Osteoblast (primary cell): ENCODE measurements around the gene DAAM2. TPM values are rescaled to one million over a fixed set of nuclear protein-coding genes. Genes with fewer than 3 reads are reported as not detected.

ENCODE experiments used
- DNase-seq: peaks from one replicate; pipeline ENCODE4 v3.0.0; 2011; ENCODE audit warnings: low spot score, mixed read lengths; ENCODE audit not compliant: insufficient read length; ENCODE audit errors: missing footprints
- H2AFZ ChIP-seq: 2 replicates; pipeline ENCODE4 v1.6.0; 2011; ENCODE audit warnings: mild to moderate bottlenecking, low read length
- H3K27ac ChIP-seq: 2 replicates; pipeline ENCODE4 v1.5.1; 2011; ENCODE audit warnings: mild to moderate bottlenecking, low read depth, low read length, moderate library complexity
- H3K27me3 ChIP-seq: 2 replicates; pipeline ENCODE4 v1.6.0; 2012; ENCODE audit warnings: mild to moderate bottlenecking, control low read depth, inconsistent platforms, low read length, moderate library complexity; ENCODE audit not compliant: insufficient read depth
- H3K36me3 ChIP-seq: 2 replicates; pipeline ENCODE4 v1.5.1; 2011; ENCODE audit warnings: mild to moderate bottlenecking, low read length, control low read depth, moderate library complexity; ENCODE audit not compliant: insufficient read depth
- H3K4me1 ChIP-seq: 2 replicates; pipeline ENCODE4 v1.5.1; 2011; ENCODE audit warnings: mild to moderate bottlenecking, low read length, control low read depth, moderate library complexity; ENCODE audit not compliant: insufficient read depth
- H3K4me2 ChIP-seq: 2 replicates; pipeline ENCODE4 v1.6.0; 2011; ENCODE audit warnings: mild to moderate bottlenecking, low read length; ENCODE audit not compliant: insufficient read depth
- H3K4me3 ChIP-seq: fragments of 200-600 bp; sonication (generic); 3 replicates; pipeline ENCODE4 v1.5.1; 2012; ENCODE audit warnings: mild to moderate bottlenecking, low read length, inconsistent platforms; ENCODE audit not compliant: insufficient read depth
- H3K79me2 ChIP-seq: 2 replicates; pipeline ENCODE4 v1.6.0; 2012; ENCODE audit warnings: mild to moderate bottlenecking, low read length, control low read depth, inconsistent platforms; ENCODE audit not compliant: insufficient read depth
- H3K9me3 ChIP-seq: 2 replicates; pipeline ENCODE4 v1.5.1; 2011; ENCODE audit warnings: low read depth, low read length, control low read depth
- H4K20me1 ChIP-seq: 2 replicates; pipeline ENCODE4 v1.6.0; 2012; ENCODE audit warnings: mild to moderate bottlenecking, low read length, control low read depth; ENCODE audit not compliant: insufficient read depth
- CTCF ChIP-seq: IDR thresholded peaks from 2 replicates; pipeline ENCODE4 v1.5.1; 2011; ENCODE audit warnings: mild to moderate bottlenecking, low read depth, low read length, moderate library complexity; ENCODE audit errors: extremely low read depth
- total RNA-seq: library from RNA; depleted of rRNA; stranded (reverse); fragments of >200 nt; gene quantifications from 2 replicates; pipeline ENCODE4 v1.2.3, GENCODE V29; 2012

Gene DAAM2
- total RNA-seq, 1 donor = 29.0 TPM

DNA sequence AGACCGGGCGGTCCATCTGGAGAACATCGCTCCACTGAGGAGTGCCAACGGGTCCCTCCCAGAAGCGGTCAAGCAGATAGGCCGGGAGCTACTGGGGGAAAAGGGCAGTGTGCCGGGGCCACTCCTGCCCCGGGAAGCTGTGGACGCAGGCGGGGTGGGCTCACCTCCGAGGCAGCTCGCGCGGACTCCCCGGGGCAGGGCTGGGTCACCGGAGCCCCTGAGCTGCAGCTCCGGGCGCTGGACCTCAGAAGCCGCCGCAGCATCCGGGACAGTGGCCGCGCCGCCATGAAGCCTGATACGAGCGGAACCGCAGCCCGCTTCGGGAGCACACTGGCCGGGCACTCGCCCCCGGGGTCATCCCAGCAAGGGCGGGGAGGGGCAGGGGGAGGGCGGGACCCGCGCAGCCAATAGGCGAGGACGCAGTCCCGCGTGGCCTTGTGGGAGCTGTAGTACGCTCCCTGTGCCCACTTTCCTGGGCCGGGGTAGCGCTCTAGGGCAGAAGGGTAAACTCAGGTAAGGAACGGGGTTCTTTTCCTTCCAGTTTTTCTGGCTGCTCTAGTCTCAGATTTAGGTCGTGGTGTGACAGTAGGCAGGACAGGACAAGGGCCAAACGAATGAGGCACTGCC is 142.1 kb downstream of the DAAM2 start, which contains the start of gene MOCS1:
TSS of gene MOCS1 (minus strand) at position 332 of the 627 bp plus-strand sequence. CDS start at position 287, 45 bp downstream.
- no peak for TF ChIP-seq CTCF
- no peaks in the 10 kb centered on the region for H3K9me3 ChIP-seq
- peaks cover 19% of the 10 kb centered on the region for H3K79me2 ChIP-seq
- H4K20me1 ChIP-seq = peaks cover 4% of the 10 kb centered on the region
- H3K4me3 ChIP-seq = peak within 1 kb of the TSS; percentile 84
- H3K27me3 ChIP-seq = peaks cover 13% of the 10 kb centered on the region
- H3K27ac ChIP-seq = peak within 1 kb of the TSS; percentile 42
- H3K4me1 ChIP-seq = peaks cover 27% of the 10 kb centered on the region
- no peaks in the 10 kb centered on the region for H3K36me3 ChIP-seq
- H3K4me2 ChIP-seq = peak within 1 kb of the TSS; percentile 80
- H2AFZ ChIP-seq = peak within 1 kb of the TSS; percentile 89
- peak; percentile 96 for DNase-seq

- H3K36me3 ChIP-seq = no peaks in the 10 kb centered on the region
- H3K4me2 ChIP-seq = peak overlapping the region; percentile 80
- no peaks in the 10 kb centered on the region for H3K9me3 ChIP-seq
Measured at GRCh38 chr6:39935241-39935640, 143.1 kb downstream of the DAAM2 start.

GRCh38 chr6:39936857-39937256 is 144.7 kb downstream of the DAAM2 start:
- no peak for TF ChIP-seq CTCF
- peaks cover 20% of the 10 kb centered on the region for H3K4me1 ChIP-seq
- no peak overlapping the region for H3K4me2 ChIP-seq
- H4K20me1 ChIP-seq = no peaks in the 10 kb centered on the region
- DNase-seq = no peak
- peaks cover 19% of the 10 kb centered on the region for H3K79me2 ChIP-seq
- H3K4me3 ChIP-seq = no peak overlapping the region
- no peaks in the 10 kb centered on the region for H3K36me3 ChIP-seq
- H3K9me3 ChIP-seq = no peaks in the 10 kb centered on the region
- no peak overlapping the region for H2AFZ ChIP-seq
- no peak overlapping the region for H3K27ac ChIP-seq
- H3K27me3 ChIP-seq = peaks cover 13% of the 10 kb centered on the region

More at GRCh38 chr6:39935241-39935640, 143.1 kb downstream of the DAAM2 start:
- Histone ChIP-seq H3K27ac (no peak overlapping the region), H3K27me3 (peaks cover 13% of the 10 kb centered on the region), H2AFZ (no peak overlapping the region), H3K4me3 (no peak overlapping the region), H3K79me2 (peaks cover 19% of the 10 kb centered on the region), H3K4me1 (peaks cover 22% of the 10 kb centered on the region), H4K20me1 (peaks cover 4% of the 10 kb centered on the region)
- TF ChIP-seq CTCF = no peak
- no peak for DNase-seq

DNA sequence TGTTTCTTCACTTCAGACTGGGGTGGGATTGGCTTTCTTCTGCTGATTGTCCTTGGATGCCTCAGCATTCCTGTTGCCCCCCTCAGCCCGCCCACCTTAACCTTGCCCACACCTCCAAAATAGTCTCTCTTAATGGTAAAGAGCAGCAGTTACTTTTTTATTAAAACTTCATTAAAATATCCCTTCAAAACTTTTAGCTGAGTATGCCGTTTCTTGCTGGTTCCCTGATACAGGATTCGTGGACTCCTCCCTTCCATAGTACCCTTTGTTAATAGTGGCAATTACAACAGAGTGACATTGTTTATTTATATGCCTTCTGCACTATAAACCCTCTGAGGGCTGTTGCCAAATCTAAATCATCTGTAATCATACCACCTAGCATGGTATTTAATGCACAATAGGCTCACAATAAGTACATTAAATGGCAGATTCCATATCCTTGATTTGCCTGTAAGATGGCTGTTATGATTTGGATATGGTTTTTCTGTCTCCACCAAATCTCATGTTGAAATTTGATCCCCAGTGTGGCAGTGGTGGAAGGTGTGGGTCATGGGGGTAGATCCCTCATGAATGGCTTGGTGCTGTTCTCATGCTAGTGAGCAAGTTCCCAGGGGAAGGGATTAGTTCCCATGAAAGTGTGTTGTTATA is 145.6 kb downstream of the DAAM2 start:
- Histone ChIP-seq H2AFZ (no peak overlapping the region), H3K36me3 (no peaks in the 10 kb centered on the region), H3K9me3 (no peaks in the 10 kb centered on the region), H3K79me2 (peaks cover 12% of the 10 kb centered on the region), H3K4me3 (no peak overlapping the region), H3K27ac (no peak overlapping the region), H3K4me2 (no peak overlapping the region), H3K27me3 (peaks cover 13% of the 10 kb centered on the region), H4K20me1 (no peaks in the 10 kb centered on the region), H3K4me1 (peaks cover 20% of the 10 kb centered on the region)
- TF ChIP-seq CTCF = no peak
- no peak for DNase-seq
